HCT116 (cell line): ENCODE results near the gene FBXW4. TPM values are rescaled to one million over a fixed set of nuclear protein-coding genes. Genes with fewer than 3 reads are reported as not detected.

ENCODE experiments used
- ATAC-seq: fragments of 200-7000 bp; cut with Tn5 transposase; 2 replicates; pipeline ENCODE4 v1.9.1; 2020; ENCODE audit warnings: mild to moderate bottlenecking, moderate library complexity
- BruUV-seq: library from RNA; stranded (reverse); fragments of 400-500 nt; replicated peaks from 2 replicates; lab custom pipeline; 2021; lab: Mats Ljungman, UMichigan
- CTCF ChIA-PET: fragments of 300-600 bp; sonication (Branson Sonifier 250); formaldehyde crosslinking; loops from one replicate; lab custom pipeline; 2021; ENCODE audit warnings: antibody characterized with exemption; lab: Charles Lee
- POLR2A ChIA-PET: fragments of 300-600, 350-600 bp; sonication (Branson Sonifier 250); formaldehyde crosslinking; loops from one replicate; lab custom pipeline; 2021; ENCODE audit warnings: antibody characterized with exemption; lab: Charles Lee
- RAD21 ChIA-PET, 2 experiments: fragments of 300-600 bp; sonication (Branson Sonifier 250); formaldehyde crosslinking; loops; one replicate each; lab custom pipeline; 2023; ENCODE audit warnings: low total read pairs in 2 of 2; ENCODE audit not compliant: uncharacterized antibody in 2 of 2, unreplicated experiment in 2 of 2, low non-redundant PET in 1 of 2; lab: Charles Lee
- DNase-seq: peaks from one replicate; pipeline ENCODE4 v3.0.0-alpha.2; 2010; ENCODE audit warnings: low read depth, low spot score
- H2AFZ ChIP-seq: fragments of 200-600 bp; shearing (Covaris generic), sonication (generic); 2 replicates; pipeline ENCODE4 v1.6.1; 2017; ENCODE audit warnings: low read depth, mixed run types, mixed read lengths, antibody characterized with exemption, low read length; ENCODE audit not compliant: poor library complexity, severe bottlenecking
- H3K27ac ChIP-seq: 2 replicates; pipeline ENCODE4 v1.5.1; 2012; ENCODE audit warnings: low read depth, low read length
- H3K27me3 ChIP-seq: fragments of 200-600 bp; sonication (generic); 2 replicates; pipeline ENCODE4 v1.6.1; 2016; ENCODE audit warnings: mixed run types, low read length, mixed read lengths; ENCODE audit not compliant: insufficient read depth
- H3K36me3 ChIP-seq, 2 experiments: fragments of 200-500 bp in 1 of 2; fragments of 200-600 bp in 1 of 2; sonication (Bioruptor generic) in 1 of 2; sonication (generic) in 1 of 2; 2 replicates each; pipeline versions ENCODE4 v1.5.1 to v1.6.1; 2014 to 2016; ENCODE audit warnings: low read length in 2 of 2, inconsistent platforms in 1 of 2, mixed read lengths in 1 of 2, mixed run types in 1 of 2; ENCODE audit not compliant: insufficient read depth in 2 of 2, control insufficient read depth in 1 of 2
- H3K4me1 ChIP-seq, 2 experiments: fragments of 200-600 bp in 1 of 2; sonication (generic) in 1 of 2; 2 replicates each; pipeline versions ENCODE4 v1.5.1 to v1.6.1; 2012 to 2017; ENCODE audit warnings: low read length in 2 of 2, inconsistent platforms in 1 of 2, mild to moderate bottlenecking in 1 of 2, mixed read lengths in 1 of 2, mixed run types in 1 of 2, moderate library complexity in 1 of 2; ENCODE audit not compliant: insufficient read depth in 2 of 2, control insufficient read depth in 1 of 2
- H3K4me2 ChIP-seq: fragments of 200-600 bp; sonication (generic); 2 replicates; pipeline ENCODE4 v1.6.1; 2017; ENCODE audit warnings: mixed run types, low read length, mixed read lengths
- H3K4me3 ChIP-seq, 2 experiments: fragments of 200-600 bp in 1 of 2; sonication (generic) in 1 of 2; replicated peaks in 1 of 2; 2 replicates each; pipeline ENCODE4 v1.5.1; 2011 to 2016; ENCODE audit warnings: low read length in 2 of 2, control low read depth in 1 of 2, low read depth in 1 of 2, mild to moderate bottlenecking in 1 of 2, mixed read lengths in 1 of 2, mixed run types in 1 of 2
- H3K79me2 ChIP-seq: fragments of 200-600 bp; sonication (generic); 2 replicates; pipeline ENCODE4 v1.6.1; 2017; ENCODE audit warnings: mild to moderate bottlenecking, mixed run types, low read length, moderate library complexity, mixed read lengths; ENCODE audit not compliant: insufficient read depth
- H3K9ac ChIP-seq: fragments of 200-600 bp; sonication (generic); 2 replicates; pipeline ENCODE4 v1.6.1; 2016; ENCODE audit warnings: low read length, mixed read lengths
- H3K9me2 ChIP-seq: fragments of 200-600 bp; sonication (generic), shearing (Covaris generic); 2 replicates; pipeline ENCODE4 v1.6.1; 2017; ENCODE audit warnings: mixed run types, mild to moderate bottlenecking, moderate library complexity; ENCODE audit not compliant: insufficient read depth
- H3K9me3 ChIP-seq, 2 experiments: fragments of 200-500 bp in 1 of 2; fragments of 200-600 bp in 1 of 2; sonication (Bioruptor generic) in 1 of 2; sonication (generic) in 1 of 2; 2 replicates each; pipeline ENCODE4 v1.6.1; 2014 to 2017; ENCODE audit warnings: low read length in 2 of 2, mixed read lengths in 2 of 2, inconsistent platforms in 1 of 2, low read depth in 1 of 2, mild to moderate bottlenecking in 1 of 2, mixed run types in 1 of 2, moderate library complexity in 1 of 2; ENCODE audit not compliant: control insufficient read depth in 1 of 2, insufficient read depth in 1 of 2
- H4K20me1 ChIP-seq: fragments of 200-600 bp; sonication (generic), shearing (Covaris generic); 2 replicates; pipeline ENCODE4 v1.6.1; 2017; ENCODE audit warnings: mixed run types, mild to moderate bottlenecking, moderate library complexity; ENCODE audit not compliant: insufficient read depth
- ATF3 ChIP-seq: IDR thresholded peaks from 2 replicates; pipeline ENCODE4 v1.6.1; 2012
- CEBPB ChIP-seq: IDR thresholded peaks from 2 replicates; pipeline ENCODE4 v1.6.1; 2012; ENCODE audit warnings: low read depth
- EGR1 ChIP-seq: IDR thresholded peaks from 2 replicates; pipeline ENCODE4 v1.6.1; 2012; ENCODE audit warnings: low read depth
- ELF1 ChIP-seq: IDR thresholded peaks from 2 replicates; pipeline ENCODE4 v1.6.1; 2012; ENCODE audit warnings: low read depth, borderline replicate concordance
- EZH2 ChIP-seq: fragments of 200-600 bp; sonication (generic); IDR thresholded peaks from 2 replicates; pipeline ENCODE4 v1.6.1; 2017; ENCODE audit warnings: antibody characterized with exemption, mixed run types
- FOSL1 ChIP-seq: IDR thresholded peaks from 2 replicates; pipeline ENCODE4 v1.6.1; 2012; ENCODE audit warnings: low read depth
- JUND ChIP-seq: IDR thresholded peaks from 2 replicates; pipeline ENCODE4 v1.6.1; 2012
- MAX ChIP-seq: IDR thresholded peaks from 2 replicates; pipeline ENCODE4 v1.6.1; 2012
- POLR2A ChIP-seq: IDR thresholded peaks from 2 replicates; pipeline ENCODE4 v1.7.0; 2011; ENCODE audit warnings: borderline replicate concordance; ENCODE audit not compliant: insufficient read depth, insufficient read length; ENCODE audit errors: extremely low read depth
- POLR2AphosphoS5 ChIP-seq: IDR thresholded peaks from 2 replicates; pipeline ENCODE4 v1.6.1; 2011; ENCODE audit warnings: mild to moderate bottlenecking, low read depth, low read length, moderate library complexity
- RAD21 ChIP-seq: IDR thresholded peaks from 2 replicates; pipeline ENCODE4 v1.6.1; 2012; ENCODE audit warnings: low read depth, mild to moderate bottlenecking
- REST ChIP-seq: IDR thresholded peaks from 2 replicates; pipeline ENCODE4 v1.6.1; 2012; ENCODE audit warnings: low read depth
- SP1 ChIP-seq: IDR thresholded peaks from 2 replicates; pipeline ENCODE4 v1.6.1; 2012; ENCODE audit warnings: low read depth
- SRF ChIP-seq: IDR thresholded peaks from 2 replicates; pipeline ENCODE4 v1.6.1; 2012; ENCODE audit warnings: low read depth
- YY1 ChIP-seq: IDR thresholded peaks from 2 replicates; pipeline ENCODE4 v1.6.1; 2011; ENCODE audit warnings: low read length, low read depth, moderate library complexity, mild to moderate bottlenecking; ENCODE audit not compliant: insufficient replicate concordance; ENCODE audit errors: extremely low read depth
- ZFX ChIP-seq: fragments of 450-650 bp; IDR thresholded peaks from 2 replicates; pipeline ENCODE4 v1.6.1; 2017
- ZNF274 ChIP-seq: fragments of 200-500 bp; sonication (Bioruptor generic); IDR thresholded peaks from 2 replicates; pipeline ENCODE4 v1.6.1; 2014; ENCODE audit warnings: mild to moderate bottlenecking, low read depth, low read length, inconsistent platforms
- intact Hi-C: fragments of 100-400 bp; cut with micrococcal nuclease; formaldehyde crosslinking; loops from 2 replicates; pipeline ENCODE4 v1.10.0; 2022
- total RNA-seq: library from RNA; stranded (reverse); gene quantifications from one replicate; pipeline ENCODE4 v1.2.1, GENCODE V29; 2021; ENCODE audit not compliant: unreplicated experiment

The FBXW4 gene
- total RNA-seq, 1 experiment from 2014 or later, result 35.3 TPM

GRCh38 chr10:101658975-101659374 lies 36.0 kb downstream of the FBXW4 start:
- POLR2A ChIA-PET, result no interaction called here
- no TSS peak for BruUV-seq
- H3K36me3 ChIP-seq, result peaks cover 0 to 2% of the 10 kb centered on the region in 2 experiments; a peak in 1 of 4 replicates
- no peak overlapping the region for H3K9ac ChIP-seq
- H3K9me3 ChIP-seq, result no peaks in the 10 kb centered on the region
- intact Hi-C loops, result no loop called here
- H3K4me3 ChIP-seq, result no peak overlapping the region
- RAD21 ChIA-PET, result no interaction called here
- H3K27me3 ChIP-seq, result no peaks in the 10 kb centered on the region
- TF ChIP-seq EGR1 (no peak), SRF (no peak), CEBPB (no peak), POLR2AphosphoS5 (no peak), ZFX (no peak), JUND (no peak), POLR2A (no peak), ZNF274 (no peak), ATF3 (no peak), RAD21 (no peak), MAX (no peak), REST (no peak), EZH2 (no peak), FOSL1 (no peak), SP1 (no peak), YY1 (no peak), ELF1 (no peak)
- ATAC-seq (no peak), DNase-seq (no peak)
- no peak overlapping the region for H3K4me2 ChIP-seq
- no peaks in the 10 kb centered on the region for H3K79me2 ChIP-seq
- H2AFZ ChIP-seq, result no peak overlapping the region
- CTCF ChIA-PET, result interaction anchor here (1.9 kb wide), 1 partner anchor 56 kb away, joined by 4 read pairs; no protein-coding TSS in a partner anchor
- no peaks in the 10 kb centered on the region for H3K9me2 ChIP-seq
- no peak overlapping the region for H3K27ac ChIP-seq
- no peaks in the 10 kb centered on the region for H4K20me1 ChIP-seq
- no peaks in the 10 kb centered on the region for H3K4me1 ChIP-seq
